ENCODE results near the gene MOK.

Gene MOK

DNA sequence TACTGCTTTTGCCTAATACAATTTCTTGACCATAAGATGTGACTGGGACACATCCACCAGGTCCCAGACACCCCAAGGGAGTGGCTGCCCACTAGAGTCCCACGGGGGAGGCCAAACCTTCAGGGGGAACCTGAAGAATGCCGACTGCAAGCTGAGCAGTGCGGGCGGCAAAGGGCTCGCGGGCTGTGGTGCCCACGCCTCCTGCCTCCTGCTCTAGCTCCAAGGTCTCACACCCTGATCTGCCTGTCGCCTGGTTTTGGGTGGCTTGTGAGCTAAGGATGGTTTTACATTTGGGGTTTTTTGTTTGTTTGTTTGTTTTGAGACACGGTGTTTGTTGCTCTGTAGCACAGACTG is 75.2 kb downstream of the MOK start:
- H3K27ac ChIP-seq = no peak overlapping the region
- TF ChIP-seq ZFX (IDR thresholded peaks at IDR 0.05) = no peak
- TF ChIP-seq, protein P1, sequence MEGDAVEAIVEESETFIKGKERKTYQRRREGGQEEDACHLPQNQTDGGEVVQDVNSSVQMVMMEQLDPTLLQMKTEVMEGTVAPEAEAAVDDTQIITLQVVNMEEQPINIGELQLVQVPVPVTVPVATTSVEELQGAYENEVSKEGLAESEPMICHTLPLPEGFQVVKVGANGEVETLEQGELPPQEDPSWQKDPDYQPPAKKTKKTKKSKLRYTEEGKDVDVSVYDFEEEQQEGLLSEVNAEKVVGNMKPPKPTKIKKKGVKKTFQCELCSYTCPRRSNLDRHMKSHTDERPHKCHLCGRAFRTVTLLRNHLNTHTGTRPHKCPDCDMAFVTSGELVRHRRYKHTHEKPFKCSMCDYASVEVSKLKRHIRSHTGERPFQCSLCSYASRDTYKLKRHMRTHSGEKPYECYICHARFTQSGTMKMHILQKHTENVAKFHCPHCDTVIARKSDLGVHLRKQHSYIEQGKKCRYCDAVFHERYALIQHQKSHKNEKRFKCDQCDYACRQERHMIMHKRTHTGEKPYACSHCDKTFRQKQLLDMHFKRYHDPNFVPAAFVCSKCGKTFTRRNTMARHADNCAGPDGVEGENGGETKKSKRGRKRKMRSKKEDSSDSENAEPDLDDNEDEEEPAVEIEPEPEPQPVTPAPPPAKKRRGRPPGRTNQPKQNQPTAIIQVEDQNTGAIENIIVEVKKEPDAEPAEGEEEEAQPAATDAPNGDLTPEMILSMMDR (conservative IDR thresholded peaks at IDR 0.05) = no peak

DNA sequence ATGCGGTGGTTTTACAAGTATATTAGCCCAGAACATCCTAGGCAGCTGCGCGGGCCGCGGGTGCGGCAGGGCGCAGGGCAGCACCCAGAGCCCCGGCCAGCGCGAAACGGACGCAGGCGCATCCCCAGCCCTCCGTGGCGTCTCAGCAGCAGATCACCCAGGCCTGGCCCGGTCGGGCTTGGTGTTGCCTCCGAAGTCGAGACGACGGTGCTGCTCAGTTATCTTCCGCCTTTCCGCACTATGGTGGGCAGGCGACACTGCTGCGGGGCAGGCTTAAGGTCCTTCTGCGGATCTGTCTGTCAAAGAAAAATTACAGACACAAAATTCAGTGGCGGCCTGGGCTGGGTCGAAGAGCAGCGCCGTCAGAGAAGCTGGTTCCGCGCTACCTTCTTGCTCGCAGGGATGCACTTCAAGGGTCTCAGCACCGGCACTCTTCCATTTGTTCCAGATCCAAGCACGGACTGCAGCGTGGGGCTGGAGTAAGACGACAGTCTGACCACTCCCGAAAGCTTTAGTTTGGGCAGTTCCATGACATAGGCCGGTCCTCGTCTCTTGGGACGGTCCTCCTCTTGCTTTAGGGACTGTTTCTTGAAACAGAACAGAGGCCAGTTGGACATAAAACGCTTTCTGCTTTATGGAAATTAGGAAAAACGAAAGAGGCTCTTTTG is 75.8 kb downstream of the MOK start:
- TF ChIP-seq, protein P1 (conservative IDR thresholded peaks at IDR 0.05) = no peak
- no peak for TF ChIP-seq ZFX (IDR thresholded peaks at IDR 0.05)
- no peak overlapping the region for H3K27ac ChIP-seq

DNA sequence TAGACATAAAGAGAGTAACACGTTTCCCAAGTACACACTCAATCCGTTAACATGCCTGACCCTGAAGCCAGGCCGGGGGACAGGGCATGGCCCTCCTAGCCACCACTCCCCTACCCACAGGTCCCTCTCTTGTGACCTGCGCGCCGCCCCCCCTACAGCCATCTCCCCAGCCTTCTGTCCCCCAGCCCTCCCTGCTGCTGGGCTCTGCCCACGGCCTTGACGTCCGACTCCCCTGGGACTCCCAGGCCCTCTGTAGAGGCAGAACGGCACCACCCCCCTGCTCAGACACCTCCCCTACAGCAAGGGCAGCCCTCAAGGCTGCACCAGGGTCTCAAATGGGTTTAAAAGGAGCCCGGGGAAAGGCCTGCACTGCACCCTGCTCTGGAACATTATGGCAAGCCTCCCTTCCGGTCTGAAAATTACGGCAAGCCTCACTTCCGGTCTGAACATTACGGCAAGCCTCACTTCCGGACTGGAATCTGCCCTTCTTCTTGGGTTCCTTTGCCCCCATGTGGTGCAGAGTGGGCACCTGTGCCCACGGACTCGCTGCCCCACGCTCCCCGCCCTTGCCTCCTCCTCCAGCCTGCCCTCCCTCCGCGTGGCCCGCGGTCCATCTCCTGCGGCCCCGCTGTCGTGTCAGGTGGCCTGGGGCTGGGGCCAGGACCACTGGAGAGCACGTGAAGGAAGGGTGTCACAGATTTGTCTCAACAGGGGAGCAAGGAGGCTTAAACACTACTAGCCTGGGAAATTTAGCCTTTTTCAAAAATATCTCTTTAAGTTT is 77.6 kb downstream of the MOK start:
- TF ChIP-seq, protein P1 (conservative IDR thresholded peaks at IDR 0.05) = no peak
- no peak for TF ChIP-seq ZFX (IDR thresholded peaks at IDR 0.05)
- H3K27ac ChIP-seq = no peak overlapping the region

DNA sequence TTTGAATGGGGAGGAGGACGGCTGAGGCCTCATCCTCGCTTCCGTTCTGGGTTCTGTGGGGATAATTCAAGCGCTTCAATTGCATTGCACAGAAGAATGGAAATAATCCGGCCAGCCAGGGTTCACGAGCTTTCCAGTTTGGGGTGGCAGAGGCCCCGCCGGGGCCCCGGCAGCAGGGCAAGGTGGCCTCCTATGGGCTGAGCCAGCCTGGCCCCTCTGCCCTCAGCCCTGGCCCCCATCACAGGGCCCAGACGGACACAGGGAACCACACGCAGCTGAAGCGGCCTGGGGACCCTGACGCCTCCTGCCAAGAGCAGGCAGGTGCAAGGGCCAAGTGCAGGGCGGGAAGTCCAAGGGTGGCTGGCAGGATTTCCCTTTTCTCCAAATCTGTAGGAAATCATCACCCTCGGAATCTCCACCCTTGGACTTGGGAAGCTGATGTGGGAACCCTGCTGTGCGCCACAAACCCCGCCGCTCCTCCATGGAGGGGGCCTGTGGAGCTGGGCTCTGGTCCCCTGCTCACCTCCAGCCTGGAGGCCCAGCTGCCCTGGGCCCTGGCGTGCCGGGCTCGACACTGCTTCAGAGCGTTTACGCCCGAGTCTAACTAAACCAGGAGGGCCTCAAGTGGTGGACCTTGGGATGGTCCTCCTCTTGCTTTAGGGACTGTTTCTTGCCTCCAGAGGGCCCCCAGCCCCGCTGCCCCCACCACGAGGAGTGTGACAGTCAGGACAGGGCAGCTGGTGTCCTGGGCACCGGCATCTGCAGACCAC is 78.4 kb downstream of the MOK start:
- no peak overlapping the region for H3K27ac ChIP-seq
- TF ChIP-seq, protein P1 (conservative IDR thresholded peaks at IDR 0.05) = no peak
- no peak for TF ChIP-seq ZFX (IDR thresholded peaks at IDR 0.05)

DNA sequence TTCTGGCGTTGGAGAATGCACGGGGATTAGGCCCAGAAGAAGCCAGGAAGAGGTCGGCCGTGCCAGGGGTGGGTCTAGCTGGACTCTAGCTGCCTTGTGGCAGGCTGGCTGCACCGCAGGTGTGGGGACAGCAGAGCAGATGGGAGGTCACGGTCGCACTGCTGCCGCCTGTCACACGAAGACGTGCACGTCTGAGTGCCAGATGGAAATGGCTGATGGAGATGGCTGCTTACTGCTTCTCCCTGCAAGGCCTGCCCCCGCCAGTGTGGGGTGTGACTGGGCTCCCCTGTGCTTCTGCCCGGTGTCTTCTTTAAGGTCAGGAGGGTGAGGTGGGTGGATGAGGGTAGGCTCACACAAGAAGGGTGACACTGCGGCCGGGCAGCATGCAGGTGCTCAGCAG is 79.0 kb downstream of the MOK start:
- no peak for TF ChIP-seq ZFX (IDR thresholded peaks at IDR 0.05)
- TF ChIP-seq, protein P1 (conservative IDR thresholded peaks at IDR 0.05) = no peak
- no peak overlapping the region for H3K27ac ChIP-seq

DNA sequence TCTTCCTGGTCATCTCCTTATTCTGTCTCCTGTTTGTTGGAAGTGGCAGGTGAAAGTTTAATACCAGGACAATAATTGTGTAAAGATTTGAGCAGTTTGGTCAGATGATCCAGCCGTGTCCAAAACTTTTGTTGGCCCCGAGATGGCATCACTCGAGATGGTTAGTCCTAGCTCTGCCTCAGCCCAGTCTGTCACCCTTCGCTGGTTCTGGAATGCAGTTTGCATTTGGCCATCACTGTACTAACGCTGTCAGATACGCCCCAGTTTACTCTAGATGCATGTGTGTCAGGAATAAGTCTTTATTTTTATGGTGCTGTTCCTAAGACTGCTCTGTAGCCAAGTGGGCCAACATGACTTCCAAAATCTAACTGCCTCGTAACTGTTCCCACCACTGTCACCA is 79.6 kb downstream of the MOK start:
- TF ChIP-seq, protein P1 (conservative IDR thresholded peaks at IDR 0.05) = no peak
- no peak for TF ChIP-seq ZFX (IDR thresholded peaks at IDR 0.05)
- no peak overlapping the region for H3K27ac ChIP-seq

DNA sequence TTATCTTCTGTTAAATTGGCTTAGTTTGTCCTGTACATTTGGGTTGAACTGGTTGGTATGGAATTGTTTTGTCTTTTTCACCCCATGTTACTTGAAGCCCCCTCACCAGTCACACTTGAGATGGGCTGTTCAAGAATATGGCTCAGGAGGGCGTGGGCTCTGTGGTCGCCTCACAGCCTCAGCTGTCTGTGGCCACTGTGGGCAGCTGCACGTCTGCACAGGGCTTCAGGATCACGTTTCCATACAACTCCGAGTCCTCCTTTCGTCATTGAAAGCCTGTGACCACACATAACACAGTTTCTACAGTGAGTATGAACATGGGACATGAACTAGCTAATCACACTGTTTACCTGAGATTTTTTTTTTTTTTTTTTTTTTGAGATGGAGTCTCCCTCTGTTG is 81.3 kb downstream of the MOK start:
- TF ChIP-seq, protein P1 (conservative IDR thresholded peaks at IDR 0.05) = no peak
- TF ChIP-seq ZFX (IDR thresholded peaks at IDR 0.05) = no peak
- H3K27ac ChIP-seq = no peak overlapping the region

All from C4-2B (cell line).